Neural cell (in vitro differentiated cells): ENCODE results near the gene IFNW1. TPM values are rescaled to one million over a fixed set of nuclear protein-coding genes. Genes with fewer than 3 reads are reported as not detected.
A peak's percentile ranks its signal among the peaks of the same experiment; 100 is the strongest.
"Not testable (repeated sequence)": the region's sequence is repeated elsewhere in the genome, so short reads cannot be mapped to it uniquely, and the experiment has no call there.

Source experiments
- H2AFZ ChIP-seq: fragments of 200-600, 300-800 bp; sonication (generic), shearing (Covaris generic); 2 replicates; pipeline ENCODE4 v1.6.0; 2014; ENCODE audit warnings: low read depth, mild to moderate bottlenecking, antibody characterized with exemption, low read length, moderate library complexity
- H3F3A ChIP-seq: fragments of 200-600 bp; shearing (Covaris generic); 2 replicates; pipeline ENCODE4 v1.6.1; 2016; ENCODE audit warnings: mild to moderate bottlenecking, moderate library complexity, mixed read lengths, antibody characterized with exemption, low read length; ENCODE audit not compliant: insufficient read depth, poor library complexity, severe bottlenecking
- H3K27ac ChIP-seq: fragments of 200-600, 300-800 bp; sonication (generic), shearing (Covaris generic); 2 replicates; pipeline ENCODE4 v1.5.1; 2014; ENCODE audit warnings: mild to moderate bottlenecking, low read length, moderate library complexity
- H3K27me3 ChIP-seq: fragments of 300-800, 200-600 bp; sonication (generic), shearing (Covaris generic); 2 replicates; pipeline ENCODE4 v1.6.0; 2014; ENCODE audit warnings: mild to moderate bottlenecking, low read depth, low read length, moderate library complexity; ENCODE audit not compliant: insufficient read depth
- H3K36me3 ChIP-seq: fragments of 300-800, 200-600 bp; sonication (generic), shearing (Covaris generic); 2 replicates; pipeline ENCODE4 v1.5.1; 2014; ENCODE audit warnings: mild to moderate bottlenecking, antibody characterized with exemption, low read length, moderate library complexity; ENCODE audit not compliant: insufficient read depth
- H3K4me2 ChIP-seq: fragments of 300-800, 200-600 bp; sonication (generic), shearing (Covaris generic); 2 replicates; pipeline ENCODE4 v1.6.0; 2014; ENCODE audit warnings: mild to moderate bottlenecking, low read length
- H3K4me3 ChIP-seq: fragments of 300-800, 200-600 bp; sonication (generic), shearing (Covaris generic); 2 replicates; pipeline ENCODE4 v1.5.1; 2014; ENCODE audit warnings: mild to moderate bottlenecking, low read length, moderate library complexity
- H3K79me2 ChIP-seq: fragments of 200-600 bp; shearing (Covaris generic); replicated peaks from 2 replicates; pipeline ENCODE4 v1.6.0; 2014; ENCODE audit warnings: mild to moderate bottlenecking, low read length, moderate library complexity; ENCODE audit not compliant: insufficient read depth
- H3K9ac ChIP-seq: fragments of 300-800, 200-600 bp; sonication (generic), shearing (Covaris generic); 2 replicates; pipeline ENCODE4 v1.6.1; 2016; ENCODE audit warnings: mild to moderate bottlenecking, low read length, mixed read lengths
- H3K9me2 ChIP-seq: fragments of 200-600 bp; shearing (Covaris generic); 2 replicates; pipeline ENCODE4 v1.6.1; 2016; ENCODE audit warnings: mild to moderate bottlenecking, low read length, mixed read lengths; ENCODE audit not compliant: insufficient read depth
- H3K9me3 ChIP-seq: fragments of 200-600, 300-800 bp; sonication (generic), shearing (Covaris generic); 2 replicates; pipeline ENCODE4 v1.6.1; 2016; ENCODE audit warnings: mild to moderate bottlenecking, mixed run types, low read length, moderate library complexity, mixed read lengths
- H4K20me1 ChIP-seq: fragments of 200-600 bp; shearing (Covaris generic); 2 replicates; pipeline ENCODE4 v1.6.1; 2016; ENCODE audit warnings: mild to moderate bottlenecking, mixed run types; ENCODE audit not compliant: insufficient read depth
- CTCF ChIP-seq: fragments of 450-650 bp; IDR thresholded peaks from 2 replicates; pipeline ENCODE4 v1.5.1; 2014; ENCODE audit warnings: antibody characterized with exemption, mild to moderate bottlenecking, moderate library complexity; ENCODE audit not compliant: poor library complexity, severe bottlenecking
- EP300 ChIP-seq: fragments of 450-650 bp; conservative IDR thresholded peaks from 2 replicates; pipeline ENCODE4 v1.6.1; 2014; ENCODE audit warnings: antibody characterized with exemption, mild to moderate bottlenecking, moderate library complexity; ENCODE audit not compliant: poor library complexity, severe bottlenecking
- EZH2 ChIP-seq: fragments of 200-600, 300-800 bp; shearing (Covaris generic), sonication (generic); IDR thresholded peaks from 2 replicates; pipeline ENCODE4 v1.6.1; 2014; ENCODE audit warnings: antibody characterized with exemption, low read length, borderline replicate concordance, mild to moderate bottlenecking; ENCODE audit not compliant: insufficient read depth, poor library complexity, severe bottlenecking
- MXI1 ChIP-seq: fragments of 450-650 bp; conservative IDR thresholded peaks from 2 replicates; pipeline ENCODE4 v1.6.1; 2014; ENCODE audit warnings: antibody characterized with exemption, mild to moderate bottlenecking; ENCODE audit not compliant: poor library complexity, severe bottlenecking
- POLR2AphosphoS5 ChIP-seq: IDR thresholded peaks from 2 replicates; pipeline ENCODE4 v1.6.1; 2012
- RAD21 ChIP-seq: fragments of 450-650 bp; conservative IDR thresholded peaks from 2 replicates; pipeline ENCODE4 v1.6.1; 2014; ENCODE audit warnings: antibody characterized with exemption, mild to moderate bottlenecking, moderate library complexity
- REST ChIP-seq: IDR thresholded peaks from 2 replicates; pipeline ENCODE4 v1.6.1; 2012; ENCODE audit warnings: borderline replicate concordance
- SMC3 ChIP-seq: fragments of 450-650 bp; conservative IDR thresholded peaks from 2 replicates; pipeline ENCODE4 v1.6.1; 2014; ENCODE audit warnings: antibody characterized with exemption, mild to moderate bottlenecking, moderate library complexity; ENCODE audit not compliant: poor library complexity
- polyA minus RNA-seq: library from RNA; depleted of rRNA, polyadenylated mRNA; stranded (reverse); fragments of >200 nt; gene quantifications from 2 replicates; pipeline ENCODE4 v1.2.3, GENCODE V29; 2014
- polyA plus RNA-seq: library from polyadenylated mRNA; depleted of rRNA; stranded (reverse); fragments of >200 nt; gene quantifications from 2 replicates; pipeline ENCODE4 v1.2.3, GENCODE V29; 2014

Gene IFNW1
- polyA plus RNA-seq (not detected in 2 replicates), polyA minus RNA-seq (not detected in 2 replicates)

- H3K9me3 ChIP-seq: no peaks in the 10 kb centered on the region
- no peak within 1 kb of the TSS for H2AFZ ChIP-seq
- H3K4me3 ChIP-seq: no peak within 1 kb of the TSS
- no peaks in the 10 kb centered on the region for H3F3A ChIP-seq
- no peaks in the 10 kb centered on the region for H3K79me2 ChIP-seq
- H3K36me3 ChIP-seq: no peaks in the 10 kb centered on the region
- TF ChIP-seq REST (no peak), POLR2AphosphoS5 (no peak), MXI1 (no peak), EZH2 (no peak), RAD21 (no peak), EP300 (no peak), SMC3 (no peak)
- H3K9me2 ChIP-seq: no peaks in the 10 kb centered on the region
- H3K4me2 ChIP-seq: no peak within 1 kb of the TSS
- H3K9ac ChIP-seq: no peak within 1 kb of the TSS
- H3K27ac ChIP-seq: no peak within 1 kb of the TSS
- no peaks in the 10 kb centered on the region for H4K20me1 ChIP-seq
- no peaks in the 10 kb centered on the region for H3K27me3 ChIP-seq
Observed at GRCh38 chr9:21141427-21141882, at the start of gene IFNW1. TSS of gene IFNW1 (minus strand) at chr9:21141832. CDS start at chr9:21141570, 262 bp downstream.

- not testable (repeated sequence) for H3K9ac ChIP-seq, H3K27ac ChIP-seq, H3K9me3 ChIP-seq, H3K4me2 ChIP-seq, H3K4me3 ChIP-seq, H2AFZ ChIP-seq, H3K79me2 ChIP-seq, H4K20me1 ChIP-seq, H3K27me3 ChIP-seq, H3K9me2 ChIP-seq, H3K36me3 ChIP-seq, H3F3A ChIP-seq
Observed at GRCh38 chr9:21187487-21187886, 45.9 kb upstream of the IFNW1 start, which contains the start of gene IFNA4. TSS of gene IFNA4 (minus strand) at chr9:21187587. CDS start at chr9:21187531, 56 bp downstream.

GRCh38 chr9:21182810-21183736, 41.4 kb upstream of the IFNW1 start:
- H3K9me3 ChIP-seq, H3K4me2 ChIP-seq, H3K36me3 ChIP-seq, H3K27ac ChIP-seq, H4K20me1 ChIP-seq, H2AFZ ChIP-seq, H3K4me3 ChIP-seq, H3K79me2 ChIP-seq, H3F3A ChIP-seq, H3K9me2 ChIP-seq, H3K27me3 ChIP-seq, H3K9ac ChIP-seq: not testable (repeated sequence)
- TF ChIP-seq CTCF: peak; percentile 51
